Skeletal muscle cell (primary cell): ENCODE data around the gene OLFM3.

Experiments
- DNase-seq: peaks from one replicate; pipeline ENCODE4 v3.0.0-alpha.2; 2010; ENCODE audit warnings: low read depth
- H3K4me3 ChIP-seq: 2 replicates; pipeline ENCODE4 v1.5.1; 2011; ENCODE audit warnings: low read depth, mild to moderate bottlenecking, control low read depth, low read length, moderate library complexity

OLFM3 gene

GRCh38 chr1:101957771-101958170 lies 39.0 kb downstream of the OLFM3 start:
- DNase-seq, result no peak
- H3K4me3 ChIP-seq, result no peak overlapping the region

GRCh38 chr1:101953623-101954022 lies 43.1 kb downstream of the OLFM3 start:
- DNase-seq, result no peak
- H3K4me3 ChIP-seq, result no peak overlapping the region

GRCh38 chr1:101945884-101946283 lies 50.8 kb downstream of the OLFM3 start:
- DNase-seq, result no peak
- no peak overlapping the region for H3K4me3 ChIP-seq

- no peak for DNase-seq
- H3K4me3 ChIP-seq, result no peak overlapping the region
Measured at GRCh38 chr1:101943237-101943636, 53.5 kb downstream of the OLFM3 start.

DNA sequence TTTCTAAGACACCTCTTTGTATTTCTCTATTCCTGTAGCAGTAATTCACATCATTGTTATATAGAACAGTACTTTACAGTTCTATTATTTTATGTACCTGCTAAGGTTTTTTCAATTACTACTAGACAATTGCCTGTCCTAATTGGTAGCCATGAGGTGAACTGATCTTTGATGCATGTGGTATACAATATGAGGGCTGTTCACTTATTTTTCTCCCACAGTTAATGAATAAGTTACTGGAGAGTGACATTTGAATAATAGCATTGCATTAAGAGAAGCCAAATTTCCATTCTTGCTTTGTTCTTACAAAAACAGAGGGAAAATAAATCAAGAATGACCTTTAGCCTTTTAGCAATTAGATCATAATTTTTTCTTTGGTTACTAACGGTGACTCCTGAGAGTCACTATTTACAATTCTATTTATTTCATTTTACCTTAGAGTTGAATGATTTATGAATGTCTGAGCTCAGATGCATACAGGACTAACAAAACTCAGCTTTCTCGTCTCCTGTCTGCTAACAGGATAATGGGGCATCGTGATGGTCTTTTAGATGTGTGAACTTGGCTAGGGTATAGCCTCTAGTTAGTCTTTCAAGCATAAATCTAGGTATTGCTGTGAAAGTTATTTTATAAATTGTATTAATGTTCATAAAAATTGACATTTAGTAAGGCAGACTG lies 54.1 kb downstream of the OLFM3 start:
- no peak for DNase-seq
- no peak overlapping the region for H3K4me3 ChIP-seq

- no peak overlapping the region for H3K4me3 ChIP-seq
- DNase-seq, result no peak
Measured at GRCh38 chr1:101938681-101939080, 58.0 kb downstream of the OLFM3 start.

DNA sequence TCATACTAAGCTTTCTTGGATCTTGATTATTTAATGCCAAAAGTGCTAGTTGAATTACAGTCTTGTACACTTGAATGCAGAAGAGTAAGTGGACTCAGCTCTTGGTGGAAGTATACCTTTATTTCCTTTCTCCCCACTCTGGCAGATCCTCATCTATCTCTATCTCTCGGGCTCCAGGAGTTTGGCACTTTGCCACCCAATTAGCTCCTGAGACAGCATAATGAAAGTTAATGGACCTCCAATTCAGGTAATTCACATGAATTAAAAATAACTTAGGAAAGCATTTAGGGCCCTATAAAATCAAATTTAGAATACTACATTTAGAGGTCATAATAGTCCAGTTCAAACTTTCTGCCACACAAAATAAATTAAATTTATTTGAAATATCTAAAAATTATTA lies 67.4 kb downstream of the OLFM3 start:
- DNase-seq, result no peak
- no peak overlapping the region for H3K4me3 ChIP-seq

DNA sequence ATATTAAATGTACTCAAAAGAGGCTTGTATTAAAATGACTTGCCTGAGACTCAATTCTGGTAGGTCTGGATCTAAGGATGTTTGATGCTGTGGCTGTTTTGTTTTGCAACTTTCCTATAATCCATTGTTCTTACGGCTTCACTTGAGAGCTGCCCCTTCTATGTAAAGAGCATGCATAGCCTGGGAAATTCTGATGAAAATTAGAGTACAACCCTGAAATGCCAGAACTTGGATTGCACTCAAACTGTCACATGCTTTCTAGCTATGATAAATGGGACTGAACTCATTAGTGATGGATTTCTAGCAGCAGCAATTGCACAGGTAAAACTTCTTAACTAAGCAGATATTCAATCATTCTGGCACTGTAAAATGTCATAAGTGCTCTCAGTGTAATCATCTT lies 67.9 kb downstream of the OLFM3 start:
- H3K4me3 ChIP-seq, result no peak overlapping the region
- no peak for DNase-seq

DNA sequence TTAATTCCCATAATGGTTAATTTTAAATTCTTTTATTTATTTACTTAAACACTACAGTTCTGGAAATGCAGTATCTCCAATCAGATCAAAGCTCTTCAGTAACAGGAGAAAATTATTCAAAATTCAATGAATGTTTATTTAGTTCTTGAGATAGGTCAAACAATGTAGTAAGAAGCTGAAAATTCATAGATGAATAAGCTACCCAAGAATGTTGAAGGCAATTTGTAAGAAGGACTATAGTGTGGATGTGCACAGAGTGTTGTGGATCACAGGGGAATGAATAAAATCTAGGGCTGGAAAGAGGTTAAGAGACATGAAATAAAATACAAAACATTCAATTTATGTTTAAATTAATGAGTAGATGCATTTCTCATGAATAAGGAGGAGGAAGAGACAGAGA lies 72.0 kb downstream of the OLFM3 start:
- DNase-seq, result no peak
- no peak overlapping the region for H3K4me3 ChIP-seq

- DNase-seq, result no peak
- no peak overlapping the region for H3K4me3 ChIP-seq
Measured at GRCh38 chr1:101920577-101920976, 76.1 kb downstream of the OLFM3 start.

- DNase-seq, result no peak
- H3K4me3 ChIP-seq, result no peak overlapping the region
Measured at GRCh38 chr1:101918277-101918676, 78.4 kb downstream of the OLFM3 start.

DNA sequence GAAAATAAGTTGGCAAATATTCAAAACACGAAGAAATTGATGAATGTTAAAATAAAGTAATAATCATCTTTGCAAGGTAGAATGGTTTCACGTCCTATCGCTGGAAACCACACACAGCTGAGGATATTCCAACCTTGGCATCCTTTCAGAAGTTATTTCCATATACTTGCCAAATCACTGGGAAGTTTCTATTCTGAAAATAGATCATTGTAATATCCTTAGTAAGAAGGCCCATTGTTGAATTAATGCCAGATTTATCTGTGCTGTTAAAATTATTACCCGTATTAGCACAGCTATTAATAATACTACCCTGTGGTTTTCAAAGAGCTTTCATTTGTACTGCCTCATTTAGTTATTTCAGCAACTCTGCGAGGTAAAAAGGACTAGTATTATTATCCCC lies 81.1 kb downstream of the OLFM3 start:
- no peak for DNase-seq

DNA sequence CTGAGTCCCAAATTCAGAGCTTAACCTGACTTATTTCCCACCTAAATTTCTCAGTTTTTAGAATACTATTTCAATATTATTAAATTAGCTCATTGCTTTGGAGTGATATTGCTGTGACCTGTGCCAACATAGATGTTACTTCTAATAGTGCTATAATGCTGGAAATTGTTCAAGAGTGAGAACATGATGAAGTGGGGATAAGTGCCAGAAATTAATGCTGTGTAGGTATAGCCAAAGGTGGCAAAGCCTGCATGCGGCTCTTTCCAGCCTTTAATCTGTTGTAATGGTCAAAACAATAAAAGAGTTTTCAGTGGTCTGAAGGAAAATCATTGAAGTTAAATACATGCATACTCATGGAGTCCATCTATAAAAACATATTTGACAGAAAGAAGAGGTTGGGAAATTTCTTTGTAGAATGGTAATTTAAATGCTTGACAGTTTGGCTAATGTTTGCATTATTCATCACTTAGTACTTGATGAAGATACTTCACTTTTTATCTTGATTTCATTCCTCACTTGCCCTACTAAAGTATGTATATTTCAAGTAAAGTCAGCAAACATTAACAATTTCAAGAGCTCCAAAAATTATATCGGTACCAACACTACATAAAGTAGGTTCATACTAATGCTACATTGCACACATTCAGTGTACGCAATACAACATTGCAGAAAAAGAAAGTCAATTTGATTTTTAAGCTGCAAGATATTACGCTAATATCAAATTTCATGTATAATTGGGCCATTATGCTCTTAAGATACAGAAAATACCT lies 82.1 kb downstream of the OLFM3 start:
- no peak overlapping the region for H3K4me3 ChIP-seq
- DNase-seq, result no peak

More for the DNA sequence above, 81.1 kb downstream of the OLFM3 start:
- no peak overlapping the region for H3K4me3 ChIP-seq

DNA sequence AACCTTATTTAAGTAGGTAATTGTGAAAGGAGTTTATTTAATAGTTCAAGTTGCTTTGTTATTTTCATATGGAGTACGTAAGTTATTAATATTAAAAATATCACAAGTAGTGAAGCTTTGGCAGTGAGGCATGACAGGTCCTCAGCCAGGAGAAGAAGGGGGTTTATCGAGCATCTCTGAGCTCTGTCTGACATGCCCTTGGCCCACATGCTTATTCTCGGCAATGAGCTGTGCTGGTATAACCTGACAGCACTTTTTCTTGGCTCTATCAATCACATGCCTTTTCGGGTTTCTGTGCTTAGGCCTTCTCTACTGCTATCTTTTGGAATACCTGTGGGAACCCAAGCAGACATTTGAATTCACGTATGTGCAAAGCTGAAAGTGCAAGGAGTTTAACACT lies 84.8 kb downstream of the OLFM3 start:
- H3K4me3 ChIP-seq, result no peak overlapping the region
- DNase-seq, result no peak

GRCh38 chr1:101908980-101909379 lies 87.7 kb downstream of the OLFM3 start:
- no peak overlapping the region for H3K4me3 ChIP-seq
- no peak for DNase-seq

DNA sequence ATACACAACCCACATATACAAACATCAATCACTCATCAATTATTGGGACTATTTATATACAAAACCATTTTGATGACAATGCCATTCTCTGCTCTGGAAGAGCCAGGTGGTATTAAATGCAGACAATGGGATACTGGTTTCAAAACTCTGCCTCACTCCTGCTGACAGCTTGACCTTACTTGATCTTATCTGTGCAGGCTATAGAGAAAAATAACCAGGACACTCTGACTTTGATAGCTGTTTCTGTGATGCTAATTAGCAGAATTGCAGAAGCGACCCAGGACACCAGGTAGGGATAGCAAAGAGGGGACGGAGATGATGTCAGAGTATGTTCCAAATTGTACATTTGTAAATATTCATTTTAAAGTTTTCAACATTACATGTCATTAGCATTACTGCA lies 89.5 kb downstream of the OLFM3 start:
- H3K4me3 ChIP-seq, result no peak overlapping the region
- DNase-seq, result no peak

- H3K4me3 ChIP-seq, result no peak overlapping the region
- no peak for DNase-seq
Measured at GRCh38 chr1:101905283-101905835, 91.4 kb downstream of the OLFM3 start.

DNA sequence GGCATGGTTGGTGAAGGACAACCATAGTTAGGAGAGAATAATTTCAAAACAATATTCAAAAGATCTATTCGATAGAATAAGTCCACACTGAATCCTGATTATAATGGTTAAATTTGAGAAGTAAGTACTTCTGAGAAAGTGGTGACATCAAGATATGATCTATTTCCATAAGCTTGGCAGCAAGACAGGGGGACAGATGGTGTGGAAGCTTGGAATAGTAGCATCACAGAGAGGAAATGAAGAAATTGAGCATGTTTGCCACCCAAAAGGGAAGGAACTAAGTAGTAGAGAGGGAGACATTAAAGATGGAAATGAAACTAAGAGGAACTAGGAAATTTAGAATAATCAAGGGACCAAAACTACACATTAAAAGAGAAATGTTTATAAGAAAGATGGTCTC lies 94.5 kb downstream of the OLFM3 start:
- DNase-seq, result no peak

GRCh38 chr1:101898137-101898536 lies 98.6 kb downstream of the OLFM3 start:
- H3K4me3 ChIP-seq, result no peak overlapping the region
- no peak for DNase-seq

More for the DNA sequence above, 94.5 kb downstream of the OLFM3 start:
- no peak overlapping the region for H3K4me3 ChIP-seq

GRCh38 chr1:101884621-101885020 lies 112.1 kb downstream of the OLFM3 start:
- H3K4me3 ChIP-seq, result no peak overlapping the region
- DNase-seq, result no peak

DNA sequence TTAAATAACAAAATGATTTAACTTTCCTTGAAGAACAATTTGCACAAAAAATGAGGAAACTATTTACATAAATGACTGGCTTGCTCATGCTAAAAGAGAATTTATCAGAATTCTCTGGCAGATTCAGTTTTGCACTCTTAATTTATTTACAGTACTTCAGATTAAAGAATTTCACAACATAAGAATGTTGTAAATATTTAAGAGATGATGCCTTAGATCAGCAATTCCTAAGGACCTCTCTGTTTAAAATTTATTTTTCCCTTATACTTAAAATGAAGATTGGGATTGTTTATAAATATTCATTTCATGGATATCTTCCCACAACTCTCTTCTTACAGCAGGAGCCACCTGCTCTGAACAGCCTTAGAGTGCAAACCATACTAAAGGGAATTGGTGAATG lies 120.8 kb downstream of the OLFM3 start:
- H3K4me3 ChIP-seq, result no peak overlapping the region
- no peak for DNase-seq
